Adrenal gland (tissue), 12 donors: ENCODE results near the gene DMAC2. TPM values are rescaled to one million over a fixed set of nuclear protein-coding genes. Genes with fewer than 3 reads are reported as not detected.

Experiments
- DNase-seq, 7 donors: peaks; one replicate each; pipeline ENCODE4 v3.0.0-alpha.2; 2019 to 2020
- H3K27ac ChIP-seq, 5 donors: fragments of 200-600 bp; sonication (generic) in 4 of 5; 1 replicate in 3 of 5; 2 replicates in 2 of 5; pipeline versions ENCODE4 v1.5.1 to v1.8.0; 2016 to 2020; ENCODE audit warnings: mild to moderate bottlenecking in 1 of 5
- H3K27me3 ChIP-seq: fragments of 200-600 bp; 2 replicates; pipeline ENCODE4 v1.8.0; 2021
- H3K36me3 ChIP-seq, 2 donors: fragments of 200-600 bp; replicated peaks in 1 of 2; 1 replicate in 1 of 2; 2 replicates in 1 of 2; pipeline versions ENCODE4 v1.5.1 to v1.8.0; 2018 to 2022
- H3K4me1 ChIP-seq, 2 donors: fragments of 200-600 bp; replicated peaks in 1 of 2; 1 replicate in 1 of 2; 2 replicates in 1 of 2; pipeline versions ENCODE4 v1.5.1 to v1.8.0; 2018 to 2021
- H3K4me3 ChIP-seq, 4 donors: fragments of 200-600 bp; sonication (generic) in 3 of 4; one replicate each; pipeline ENCODE4 v1.5.1; 2016 to 2018
- H3K9me3 ChIP-seq, 3 donors: fragments of 200-600 bp; sonication (generic) in 1 of 3; replicated peaks in 1 of 3; 1 replicate in 2 of 3; 2 replicates in 1 of 3; pipeline versions ENCODE4 v1.5.1 to v1.8.0; 2016 to 2021
- POLR2A ChIP-seq, 2 donors: fragments of 450-650 bp; IDR thresholded peaks; one replicate each; pipeline ENCODE4 v1.6.1; 2017; ENCODE audit warnings: antibody characterized with exemption in 2 of 2, mild to moderate bottlenecking in 2 of 2, moderate library complexity in 1 of 2
- WGBS, 4 donors: extraction: QIAGEN DNeasy Blood & Tissue Kit in 2 of 4; methylation state at CpG; one replicate each; pipeline versions ENCODE4 v1.1.5 to v1.1.7; 2013 to 2017; 5-methylcytosine and 5-hydroxymethylcytosine counted together
- intact Hi-C, 2 donors: fragments of 100-400 bp; cut with DNase I; formaldehyde crosslinking; loops; one replicate each; pipeline versions ENCODE4 v1.14.1 to v1.15.0; 2022 to 2023
- polyA plus RNA-seq, 3 donors: library from polyadenylated mRNA; stranded (reverse); fragments of 200-250 nt in 2 of 3; fragments of 350-450 nt in 1 of 3; fragmentation: Illumina TruSeq in 1 of 3; extraction: RNeasy Lipid Tissue Mini Kit (QIAGEN cat#74804) in 1 of 3; gene quantifications; one replicate each; pipeline ENCODE4 v1.2.3, GENCODE V29; 2013 to 2014
- total RNA-seq, 9 donors: library from RNA; depleted of rRNA in 4 of 9; stranded (reverse); fragments of >200 nt in 4 of 9; fragments of 120-200 nt in 1 of 9; fragmentation: NEBNext Ultra II Directional in 1 of 9; extraction: Animal tissue kit (Norgen Biotek cat#: 25700) in 1 of 9; gene quantifications; one replicate each; pipeline versions ENCODE4 v1.1.0 to v1.2.4, GENCODE V29; 2013 to 2023
- TF ChIP-seq, protein P1 (sequence below), 6 experiments: fragments of 450-650 bp in 4 of 6; fragments of 200-600 bp in 2 of 6; sonication (generic) in 1 of 6; IDR thresholded peaks; 1 replicate in 5 of 6; 2 replicates in 1 of 6; pipeline versions ENCODE4 v1.5.1 to v1.8.0; 2016 to 2021; ENCODE audit warnings: antibody characterized with exemption in 6 of 6, mild to moderate bottlenecking in 2 of 6, moderate library complexity in 1 of 6
- donor health status: healthy with polysubstance abuse.
- donor health status: Bipolar disorder and iron deficiency.
- donor health status: DM: yes; HTN: yes; CAD: no.
- donor health status: DM: no; HTN: no; CAD: no.
- donor health status: DM: no; HTN: no; CAD: no.
- donor health status: DM: yes; HTN: yes; CAD: no.

Gene DMAC2
- total and polyA plus RNA-seq, 12 donors, result 30.7 to 60.9 (median 46.2) TPM

DNA sequence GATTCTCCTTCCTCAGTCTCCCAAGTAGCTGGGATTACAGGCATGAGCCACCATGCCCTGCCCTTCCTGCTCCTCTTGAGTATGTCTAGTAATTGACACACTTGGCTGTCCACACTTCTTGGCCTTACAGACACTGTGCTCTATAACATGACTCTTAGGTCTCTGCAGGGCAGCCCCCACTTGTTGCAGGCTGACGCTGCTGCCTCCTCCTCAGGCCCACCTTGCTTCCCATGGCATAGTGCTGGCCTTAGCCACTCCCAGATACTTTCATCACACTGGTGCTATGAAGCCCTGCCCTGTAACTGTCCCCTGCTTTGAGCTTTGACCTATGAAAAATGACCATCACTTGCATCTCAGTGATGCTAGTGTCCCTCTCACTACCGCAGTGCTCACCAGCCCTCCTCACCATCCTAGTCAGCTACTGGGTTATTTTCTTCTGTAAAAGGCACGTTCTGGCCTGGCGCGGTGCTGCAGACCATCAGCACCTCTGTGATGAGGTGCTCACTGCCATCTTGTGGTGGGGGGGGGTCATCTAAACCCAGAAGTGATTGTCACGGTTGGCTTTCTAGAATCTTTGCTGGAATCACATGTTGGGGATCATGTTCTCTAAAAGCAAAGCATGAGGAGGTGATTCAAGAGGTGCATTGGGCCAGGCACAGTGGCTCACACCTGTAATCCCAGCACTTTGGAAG is 13.0 kb upstream of the DMAC2 start:
- H3K27me3 ChIP-seq, result no peaks in the 10 kb centered on the region
- no peaks in the 10 kb centered on the region for H3K9me3 ChIP-seq
- no peak overlapping the region for H3K27ac ChIP-seq
- peaks cover 0 to 5% of the 10 kb centered on the region in 2 donors for H3K4me1 ChIP-seq
- 48 to 69% (median 65%) methylated on average over 6 of the region's 6 CpGs for WGBS, 4 donors
- H3K36me3 ChIP-seq, result no peaks in the 10 kb centered on the region
- no peak overlapping the region for H3K4me3 ChIP-seq
- DNase-seq, result no peak
- intact Hi-C loops, result loop anchor here in 1 of 2 donors (5.0 kb wide), 1 partner anchor 120 kb away; no protein-coding TSS in a partner anchor
- TF ChIP-seq, protein P1, sequence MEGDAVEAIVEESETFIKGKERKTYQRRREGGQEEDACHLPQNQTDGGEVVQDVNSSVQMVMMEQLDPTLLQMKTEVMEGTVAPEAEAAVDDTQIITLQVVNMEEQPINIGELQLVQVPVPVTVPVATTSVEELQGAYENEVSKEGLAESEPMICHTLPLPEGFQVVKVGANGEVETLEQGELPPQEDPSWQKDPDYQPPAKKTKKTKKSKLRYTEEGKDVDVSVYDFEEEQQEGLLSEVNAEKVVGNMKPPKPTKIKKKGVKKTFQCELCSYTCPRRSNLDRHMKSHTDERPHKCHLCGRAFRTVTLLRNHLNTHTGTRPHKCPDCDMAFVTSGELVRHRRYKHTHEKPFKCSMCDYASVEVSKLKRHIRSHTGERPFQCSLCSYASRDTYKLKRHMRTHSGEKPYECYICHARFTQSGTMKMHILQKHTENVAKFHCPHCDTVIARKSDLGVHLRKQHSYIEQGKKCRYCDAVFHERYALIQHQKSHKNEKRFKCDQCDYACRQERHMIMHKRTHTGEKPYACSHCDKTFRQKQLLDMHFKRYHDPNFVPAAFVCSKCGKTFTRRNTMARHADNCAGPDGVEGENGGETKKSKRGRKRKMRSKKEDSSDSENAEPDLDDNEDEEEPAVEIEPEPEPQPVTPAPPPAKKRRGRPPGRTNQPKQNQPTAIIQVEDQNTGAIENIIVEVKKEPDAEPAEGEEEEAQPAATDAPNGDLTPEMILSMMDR (IDR thresholded peaks at IDR 0.05), result no peak
- TF ChIP-seq POLR2A (IDR thresholded peaks at IDR 0.05), result no peak

DNA sequence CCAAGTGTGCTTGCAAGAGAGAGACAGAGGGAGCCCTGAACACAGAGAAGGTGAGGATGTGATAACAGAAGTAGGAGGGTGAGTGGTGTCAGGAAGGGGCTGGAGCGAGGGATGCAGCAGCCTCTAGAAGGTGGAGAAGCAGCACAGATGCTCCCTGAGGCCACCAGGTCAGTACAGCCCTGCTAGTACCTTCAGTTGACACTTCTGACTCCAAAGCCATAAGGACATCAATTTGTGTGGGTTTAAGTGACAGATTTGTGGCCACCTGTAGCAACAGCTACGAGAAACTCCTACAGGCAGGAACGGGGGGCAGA is 10.1 kb upstream of the DMAC2 start:
- no peak for DNase-seq
- 62 to 70% (median 66%) methylated on average over 3 of the region's 3 CpGs for WGBS, 4 donors
- Histone ChIP-seq H3K27ac (no peak overlapping the region), H3K4me3 (no peak overlapping the region), H3K36me3 (no peaks in the 10 kb centered on the region), H3K4me1 (no peaks in the 10 kb centered on the region), H3K9me3 (no peaks in the 10 kb centered on the region), H3K27me3 (no peaks in the 10 kb centered on the region)
- TF ChIP-seq POLR2A (IDR thresholded peaks at IDR 0.05), result no peak
- TF ChIP-seq, protein P1 (IDR thresholded peaks at IDR 0.05), result no peak
- intact Hi-C loops, result loop anchor here (5.0 to 10.0 kb wide), 2 partner anchors 85 to 122 kb away; no protein-coding TSS in a partner anchor

DNA sequence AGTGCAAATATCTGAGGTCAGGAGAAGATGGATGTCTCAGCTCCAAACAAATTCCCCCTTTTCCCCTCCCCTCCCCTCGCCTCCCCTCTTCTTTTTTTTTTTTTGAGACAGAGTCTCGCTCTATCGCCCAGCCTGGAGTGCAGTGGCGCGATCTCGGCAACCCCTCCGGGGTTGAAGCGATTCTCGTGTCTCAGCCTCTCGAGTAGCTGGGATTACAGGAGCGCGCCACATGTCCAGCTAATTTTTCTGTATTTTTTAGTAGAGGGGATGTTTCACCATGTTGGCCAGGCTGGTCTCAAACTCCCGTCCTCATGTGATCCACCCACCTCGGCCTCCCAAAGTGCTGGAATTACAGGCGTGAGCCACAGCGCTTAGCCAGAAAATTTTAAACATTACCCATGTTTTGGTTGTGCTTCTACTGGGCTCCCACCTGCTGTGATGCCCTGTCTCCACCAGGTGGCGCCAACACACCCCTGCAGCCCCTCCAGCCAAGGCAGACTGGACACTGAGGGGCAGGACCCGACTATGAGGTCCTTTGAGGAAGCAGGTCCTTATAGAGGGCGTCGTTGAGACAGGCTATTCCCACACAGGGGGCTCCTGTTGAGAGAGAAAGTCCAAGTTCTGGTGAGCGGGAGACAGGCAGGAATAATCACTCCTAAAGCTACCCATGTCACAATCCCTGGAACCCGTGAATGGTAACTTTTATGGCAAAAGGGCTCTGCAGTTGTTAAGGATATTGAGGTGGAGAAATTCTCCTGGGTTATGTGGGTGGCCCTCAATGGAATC is 9.6 kb upstream of the DMAC2 start:
- no peaks in the 10 kb centered on the region for H3K27me3 ChIP-seq
- H3K9me3 ChIP-seq, result no peaks in the 10 kb centered on the region
- intact Hi-C loops, result loop anchor here (5.0 to 10.0 kb wide), 2 partner anchors 86 to 123 kb away; no protein-coding TSS in a partner anchor
- peak; percentile 65 to 86 (median 79) for DNase-seq
- no peak for TF ChIP-seq POLR2A (IDR thresholded peaks at IDR 0.05)
- TF ChIP-seq, protein P1 (IDR thresholded peaks at IDR 0.05), result peak; percentile 87 to 99 (median 98)
- no peaks in the 10 kb centered on the region for H3K36me3 ChIP-seq
- no peaks in the 10 kb centered on the region for H3K4me1 ChIP-seq
- WGBS, 4 donors, result 1 to 8% (median 4%) methylated on average over 9 to 22 of the region's 22 CpGs
- H3K27ac ChIP-seq, result no peak overlapping the region
- H3K4me3 ChIP-seq, result no peak overlapping the region

DNA sequence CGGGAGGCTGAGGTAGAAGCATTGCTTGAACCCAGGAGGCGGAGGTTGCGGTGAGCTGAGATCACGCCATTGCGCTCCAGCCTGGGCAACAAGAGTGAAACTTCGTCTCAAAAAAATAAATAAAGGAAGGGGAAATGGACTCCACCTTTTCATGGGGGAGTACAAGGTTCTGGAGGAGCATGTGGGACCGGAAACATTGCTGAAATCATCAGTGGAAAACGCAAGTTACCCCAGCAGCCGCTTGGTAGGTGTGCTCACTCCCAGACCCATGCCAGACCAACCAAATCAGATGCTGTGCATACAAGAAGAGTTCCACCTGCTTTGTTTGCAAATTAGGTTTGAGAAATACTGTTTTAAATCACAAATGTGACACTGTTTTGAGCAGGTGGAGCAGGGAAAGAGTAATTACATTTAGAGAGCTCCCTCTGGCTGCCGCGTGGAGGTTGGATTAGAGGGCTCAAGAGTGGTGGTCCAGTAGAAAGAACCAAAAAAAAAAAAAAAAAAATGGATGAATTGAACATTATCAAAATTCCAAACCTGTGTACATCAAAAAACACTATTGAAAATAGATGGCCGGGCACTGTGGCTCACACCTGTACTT is 8.1 kb upstream of the DMAC2 start:
- H3K4me1 ChIP-seq, result no peaks in the 10 kb centered on the region
- 55 to 64% (median 60%) methylated on average over 12 of the region's 12 CpGs for WGBS, 4 donors
- intact Hi-C loops, result loop anchor here (5.0 to 10.0 kb wide), 2 partner anchors 87 to 124 kb away; no protein-coding TSS in a partner anchor
- H3K27me3 ChIP-seq, result no peaks in the 10 kb centered on the region
- H3K4me3 ChIP-seq, result no peak overlapping the region
- H3K27ac ChIP-seq, result no peak overlapping the region
- H3K9me3 ChIP-seq, result no peaks in the 10 kb centered on the region
- DNase-seq, result no peak
- TF ChIP-seq POLR2A (IDR thresholded peaks at IDR 0.05), result no peak
- TF ChIP-seq, protein P1 (IDR thresholded peaks at IDR 0.05), result no peak
- H3K36me3 ChIP-seq, result no peaks in the 10 kb centered on the region
